Measurements from ENCODE around the gene MB. TPM values are rescaled to one million over a fixed set of nuclear protein-coding genes. Genes with fewer than 3 reads are reported as not detected.

MB gene
- total RNA-seq, 2 donors from 2014 or later = 9.9 to 71.8 TPM

GRCh38 chr22:35653824-35654223, 36.7 kb upstream of the MB start:
- 92% methylated on average over 1 of the region's 1 CpG for WGBS
- peaks cover 0 to 8% of the 10 kb centered on the region in 2 donors for H3K36me3 ChIP-seq
- no peaks in the 10 kb centered on the region for H3K9me3 ChIP-seq
- intact Hi-C loops (cut with DNase I) = no loop called here
- no peak for DNase-seq (ENCODE audit: low spot score)
- H3K4me1 ChIP-seq (replicated peaks) = no peaks in the 10 kb centered on the region
- H3K27ac ChIP-seq = no peak overlapping the region
- no peak for TF ChIP-seq POLR2A (IDR thresholded peaks at IDR 0.05)
- H3K4me3 ChIP-seq = no peak overlapping the region
- H3K27me3 ChIP-seq (replicated peaks; ENCODE audit: insufficient read depth) = no peaks in the 10 kb centered on the region

GRCh38 chr22:35651085-35651484, 34.0 kb upstream of the MB start:
- H3K9me3 ChIP-seq = no peaks in the 10 kb centered on the region
- WGBS = 97% methylated on average over 7 of the region's 7 CpGs

DNA sequence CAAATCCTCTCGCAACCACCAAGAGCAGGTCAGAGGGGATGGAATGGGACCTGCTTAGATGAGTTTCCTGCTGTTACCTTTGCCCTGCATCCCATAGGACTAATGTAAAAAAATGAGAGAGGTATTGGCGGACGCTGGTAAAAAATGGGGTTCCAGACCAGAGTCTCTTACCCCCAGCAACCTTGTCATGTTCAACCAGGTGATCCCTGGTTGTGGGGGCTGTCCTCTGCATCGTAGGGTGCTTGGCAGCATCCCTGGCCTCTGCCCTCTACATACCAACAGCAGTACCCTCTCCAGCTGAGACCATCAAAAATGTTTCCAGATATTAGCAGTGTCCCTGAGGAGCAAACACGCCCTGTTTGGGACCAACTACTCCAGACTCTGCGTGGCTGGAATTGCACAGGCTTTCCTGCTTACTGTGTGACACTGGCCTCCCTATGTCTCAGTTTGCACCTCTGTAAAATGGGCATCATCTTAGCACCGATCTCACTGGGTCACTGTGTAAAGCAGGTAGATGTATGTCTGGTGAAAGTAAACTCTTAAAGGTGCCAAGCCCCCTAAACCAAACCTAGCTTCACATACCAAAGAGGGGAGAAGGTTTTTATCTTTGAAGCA, 32.6 kb upstream of the MB start:
- Histone ChIP-seq H3K4me3 (peak overlapping the region in 1 of 2 donors; percentile 63), H3K9me3 (no peaks in the 10 kb centered on the region), H3K27ac (peak overlapping the region in 1 of 2 donors; percentile 82), H3K4me1 (replicated peaks) (no peaks in the 10 kb centered on the region), H3K36me3 (no peaks in the 10 kb centered on the region), H3K27me3 (replicated peaks; ENCODE audit: insufficient read depth) (no peaks in the 10 kb centered on the region)
- intact Hi-C loops (cut with DNase I) = no loop called here
- TF ChIP-seq POLR2A (IDR thresholded peaks at IDR 0.05) = no peak
- no peak for TF ChIP-seq POLR2AphosphoS5 (IDR thresholded peaks at IDR 0.05)
- TF ChIP-seq, protein P1, sequence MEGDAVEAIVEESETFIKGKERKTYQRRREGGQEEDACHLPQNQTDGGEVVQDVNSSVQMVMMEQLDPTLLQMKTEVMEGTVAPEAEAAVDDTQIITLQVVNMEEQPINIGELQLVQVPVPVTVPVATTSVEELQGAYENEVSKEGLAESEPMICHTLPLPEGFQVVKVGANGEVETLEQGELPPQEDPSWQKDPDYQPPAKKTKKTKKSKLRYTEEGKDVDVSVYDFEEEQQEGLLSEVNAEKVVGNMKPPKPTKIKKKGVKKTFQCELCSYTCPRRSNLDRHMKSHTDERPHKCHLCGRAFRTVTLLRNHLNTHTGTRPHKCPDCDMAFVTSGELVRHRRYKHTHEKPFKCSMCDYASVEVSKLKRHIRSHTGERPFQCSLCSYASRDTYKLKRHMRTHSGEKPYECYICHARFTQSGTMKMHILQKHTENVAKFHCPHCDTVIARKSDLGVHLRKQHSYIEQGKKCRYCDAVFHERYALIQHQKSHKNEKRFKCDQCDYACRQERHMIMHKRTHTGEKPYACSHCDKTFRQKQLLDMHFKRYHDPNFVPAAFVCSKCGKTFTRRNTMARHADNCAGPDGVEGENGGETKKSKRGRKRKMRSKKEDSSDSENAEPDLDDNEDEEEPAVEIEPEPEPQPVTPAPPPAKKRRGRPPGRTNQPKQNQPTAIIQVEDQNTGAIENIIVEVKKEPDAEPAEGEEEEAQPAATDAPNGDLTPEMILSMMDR (IDR thresholded peaks at IDR 0.05) = no peak
- no peak for DNase-seq (ENCODE audit: low spot score)
- WGBS = 74% methylated on average over 7 of the region's 7 CpGs

More at GRCh38 chr22:35651085-35651484, 34.0 kb upstream of the MB start:
- TF ChIP-seq POLR2A (IDR thresholded peaks at IDR 0.05) (no peak), POLR2AphosphoS5 (IDR thresholded peaks at IDR 0.05) (no peak)
- TF ChIP-seq, protein P1 (IDR thresholded peaks at IDR 0.05) = no peak
- no peak overlapping the region for H3K27ac ChIP-seq
- H3K36me3 ChIP-seq = peaks cover 0 to under 1% of the 10 kb centered on the region in 2 donors
- H3K4me3 ChIP-seq = no peak overlapping the region
- intact Hi-C loops (cut with DNase I) = no loop called here
- no peaks in the 10 kb centered on the region for H3K4me1 ChIP-seq (replicated peaks)
- no peak for DNase-seq (ENCODE audit: low spot score)
- H3K27me3 ChIP-seq (replicated peaks; ENCODE audit: insufficient read depth) = no peaks in the 10 kb centered on the region

DNA sequence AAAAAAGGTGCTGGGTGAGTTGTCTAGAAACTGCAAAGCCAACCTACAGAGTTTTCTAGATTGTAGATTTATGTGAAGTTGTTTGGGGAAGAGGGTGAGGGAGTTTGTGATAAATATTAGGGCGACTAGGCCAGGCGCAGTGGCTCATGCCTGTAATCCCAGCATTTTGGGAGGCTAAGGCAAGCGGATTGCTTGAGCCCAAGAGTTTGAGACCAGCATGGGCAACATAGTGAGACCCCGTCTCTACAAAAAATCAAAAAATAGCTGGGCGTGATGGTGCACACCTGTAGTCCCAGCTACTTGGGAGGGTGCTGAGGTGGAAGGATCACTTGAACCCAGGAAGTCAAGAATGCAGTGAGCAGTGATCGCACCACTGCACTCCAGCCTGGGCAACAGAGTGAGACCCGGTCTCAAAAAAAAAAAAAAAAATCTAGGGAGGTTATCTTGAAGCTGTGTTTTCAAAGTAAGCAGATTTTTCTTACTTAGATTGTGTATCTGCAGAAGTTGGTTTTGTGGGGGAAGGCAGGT, 32.0 kb upstream of the MB start:
- TF ChIP-seq, protein P1 (IDR thresholded peaks at IDR 0.05) = no peak
- TF ChIP-seq POLR2AphosphoS5 (IDR thresholded peaks at IDR 0.05) (no peak), POLR2A (IDR thresholded peaks at IDR 0.05) (no peak)
- DNase-seq (ENCODE audit: low spot score) = no peak

GRCh38 chr22:35648066-35649025, 31.2 kb upstream of the MB start, which contains the start of gene APOL6:
Gene APOL6 (plus strand): TSS chr22:35648446. CDS start chr22:35656426, 7,980 bp downstream.
- TF ChIP-seq, protein P1 (IDR thresholded peaks at IDR 0.05) = peak in 1 of 4 experiments; percentile 6
- TF ChIP-seq POLR2AphosphoS5 (IDR thresholded peaks at IDR 0.05) = peak; percentile 78
- TF ChIP-seq POLR2A (IDR thresholded peaks at IDR 0.05) = no peak
- no peaks in the 10 kb centered on the region for H3K36me3 ChIP-seq
- H3K4me3 ChIP-seq = peak within 1 kb of the TSS; percentile 44 to 63
- H3K27me3 ChIP-seq (replicated peaks; ENCODE audit: insufficient read depth) = no peaks in the 10 kb centered on the region
- peak within 1 kb of the TSS; percentile 82 to 87 for H3K27ac ChIP-seq
- 8% methylated on average over 18 of the region's 18 CpGs for WGBS
- H3K9me3 ChIP-seq = no peaks in the 10 kb centered on the region
- DNase-seq (ENCODE audit: low spot score) = peak; percentile 58
- no peaks in the 10 kb centered on the region for H3K4me1 ChIP-seq (replicated peaks)
- intact Hi-C loops (cut with DNase I) = no loop called here

More for the DNA sequence above, 32.0 kb upstream of the MB start:
- peak overlapping the region; percentile 82 to 87 for H3K27ac ChIP-seq
- intact Hi-C loops (cut with DNase I) = no loop called here
- H3K36me3 ChIP-seq = no peaks in the 10 kb centered on the region
- 68% methylated on average over 7 of the region's 7 CpGs for WGBS
- H3K27me3 ChIP-seq (replicated peaks; ENCODE audit: insufficient read depth) = no peaks in the 10 kb centered on the region
- H3K4me1 ChIP-seq (replicated peaks) = no peaks in the 10 kb centered on the region
- H3K9me3 ChIP-seq = no peaks in the 10 kb centered on the region
- H3K4me3 ChIP-seq = peak overlapping the region; percentile 44 to 63

Data from prostate gland (tissue), 2 donors.